Activated CD4-positive, alpha-beta T cell treated with anti-CD3 and anti-CD28 coated beads, Interleukin-2, amount 50 U/mL, for 24 hours (primary cell): ENCODE data around the gene CPN1.
"Not testable (repeated sequence)": the region's sequence is repeated elsewhere in the genome, so short reads cannot be mapped to it uniquely, and the experiment has no call there.

Experiments
- DNase-seq, 2 donors: peaks; one replicate each; pipeline ENCODE4 v3.0.0-alpha.2; 2020; ENCODE audit warnings: low read depth in 1 of 2, low spot score in 1 of 2

CPN1 gene

GRCh38 chr10:100081075-100082001 lies at the start of gene CPN1:
Gene CPN1, minus strand, starts transcription at chr10:100081869. Its CDS starts 244 bp downstream, at chr10:100081625.
- DNase-seq, result no peak

GRCh38 chr10:100130831-100131230 lies 49.2 kb upstream of the CPN1 start:
- no peak for DNase-seq

GRCh38 chr10:100129424-100129823 lies 47.8 kb upstream of the CPN1 start:
- no peak for DNase-seq

GRCh38 chr10:100128951-100129350 lies 47.3 kb upstream of the CPN1 start:
- DNase-seq, result no peak

GRCh38 chr10:100125335-100125734 lies 43.7 kb upstream of the CPN1 start:
- not testable (repeated sequence) for DNase-seq

GRCh38 chr10:100124097-100124496 lies 42.4 kb upstream of the CPN1 start:
- no peak for DNase-seq

- no peak for DNase-seq
Measured at GRCh38 chr10:100122780-100123179, 41.1 kb upstream of the CPN1 start.

GRCh38 chr10:100120550-100120949 lies 38.9 kb upstream of the CPN1 start:
- DNase-seq, result no peak

GRCh38 chr10:100119726-100120125 lies 38.1 kb upstream of the CPN1 start:
- DNase-seq, result no peak

- no peak for DNase-seq
Measured at GRCh38 chr10:100114976-100115770, 33.5 kb upstream of the CPN1 start.

GRCh38 chr10:100114460-100114859 lies 32.8 kb upstream of the CPN1 start:
- DNase-seq, result no peak

GRCh38 chr10:100109670-100110069 lies 28.0 kb upstream of the CPN1 start:
- no peak for DNase-seq

GRCh38 chr10:100106865-100107264 lies 25.2 kb upstream of the CPN1 start:
- DNase-seq, result no peak

- no peak for DNase-seq
Measured at GRCh38 chr10:100104300-100104699, 22.6 kb upstream of the CPN1 start.

- DNase-seq, result no peak
Measured at GRCh38 chr10:100103581-100103980, 21.9 kb upstream of the CPN1 start.

GRCh38 chr10:100101192-100102076 lies 19.8 kb upstream of the CPN1 start:
- DNase-seq, result no peak

- DNase-seq, result no peak
Measured at GRCh38 chr10:100100651-100101184, 19.0 kb upstream of the CPN1 start.

- DNase-seq, result no peak
Measured at GRCh38 chr10:100089241-100089640, 7.6 kb upstream of the CPN1 start.

- not testable (repeated sequence) for DNase-seq
Measured at GRCh38 chr10:100086708-100087107, 5.0 kb upstream of the CPN1 start.

GRCh38 chr10:100085596-100085995 lies 3.9 kb upstream of the CPN1 start:
- DNase-seq, result no peak

GRCh38 chr10:100083623-100084022 lies 2.0 kb upstream of the CPN1 start:
- no peak for DNase-seq
